A673 (cell line): Measurements from ENCODE around the gene CCL4. TPM values are rescaled to one million over a fixed set of nuclear protein-coding genes. Genes with fewer than 3 reads are reported as not detected.
"Not testable (repeated sequence)": the region's sequence is repeated elsewhere in the genome, so short reads cannot be mapped to it uniquely, and the experiment has no call there.

Experiments
- BruUV-seq: library from RNA; stranded (reverse); fragments of 400-500 nt; replicated peaks from 2 replicates; lab custom pipeline; 2021; lab: Mats Ljungman, UMichigan
- CTCF ChIA-PET: fragments of 300-600 bp; sonication (Branson Sonifier 250); formaldehyde crosslinking; loops from one replicate; lab custom pipeline; 2022; ENCODE audit warnings: antibody characterized with exemption; lab: Charles Lee
- POLR2A ChIA-PET: fragments of 300-600 bp; sonication (Branson Sonifier 250); formaldehyde crosslinking; loops from one replicate; lab custom pipeline; 2022; ENCODE audit warnings: antibody characterized with exemption; ENCODE audit not compliant: low non-redundant PET; lab: Charles Lee
- DNase-seq: peaks from one replicate; pipeline ENCODE4 v3.0.0-alpha.2; 2015; ENCODE audit warnings: low spot score
- H3K27ac ChIP-seq: fragments of 200-600 bp; sonication (generic); 2 replicates; pipeline ENCODE4 v1.5.1; 2016; ENCODE audit warnings: mixed run types, low read depth, mild to moderate bottlenecking, mixed read lengths, antibody characterized with exemption, low read length; ENCODE audit not compliant: poor library complexity, severe bottlenecking
- H3K27me3 ChIP-seq: fragments of 200-600 bp; sonication (generic); replicated peaks from 2 replicates; pipeline ENCODE4 v1.6.1; 2017; ENCODE audit warnings: mixed run types, low read depth, mild to moderate bottlenecking, mixed read lengths, antibody characterized with exemption, low read length; ENCODE audit not compliant: insufficient read depth, poor library complexity
- H3K36me3 ChIP-seq: fragments of 200-600 bp; sonication (generic); 2 replicates; pipeline ENCODE4 v1.6.1; 2016; ENCODE audit warnings: mixed run types, mild to moderate bottlenecking, mixed read lengths, antibody characterized with exemption, low read length; ENCODE audit not compliant: insufficient read depth, poor library complexity, severe bottlenecking
- H3K4me1 ChIP-seq: fragments of 200-600 bp; sonication (generic); 2 replicates; pipeline ENCODE4 v1.6.1; 2017; ENCODE audit warnings: mixed run types, mild to moderate bottlenecking, mixed read lengths, antibody characterized with exemption, low read length; ENCODE audit not compliant: insufficient read depth, poor library complexity, severe bottlenecking
- H3K4me3 ChIP-seq: fragments of 200-600 bp; sonication (generic); 2 replicates; pipeline ENCODE4 v1.5.1; 2016; ENCODE audit warnings: low read depth, mixed run types, mild to moderate bottlenecking, mixed read lengths, low read length; ENCODE audit not compliant: poor library complexity, severe bottlenecking
- H3K9me3 ChIP-seq: fragments of 200-600 bp; sonication (generic); 2 replicates; pipeline ENCODE4 v1.6.1; 2016; ENCODE audit warnings: mixed run types, low read depth, mild to moderate bottlenecking, mixed read lengths, antibody characterized with exemption, low read length; ENCODE audit not compliant: poor library complexity, severe bottlenecking
- CTCF ChIP-seq: fragments of 300-800, 200-600 bp; sonication (generic); conservative IDR thresholded peaks from 2 replicates; pipeline ENCODE4 v1.5.1; 2017; ENCODE audit warnings: low read depth, mild to moderate bottlenecking, antibody characterized with exemption, low read length, moderate library complexity, mixed read lengths
- EZH2 ChIP-seq: fragments of 200-600 bp; sonication (generic); IDR thresholded peaks from 2 replicates; pipeline ENCODE4 v1.6.1; 2017; ENCODE audit warnings: borderline replicate concordance, low read depth, mild to moderate bottlenecking, mixed read lengths, antibody characterized with exemption, low read length; ENCODE audit not compliant: poor library complexity, severe bottlenecking
- intact Hi-C: fragments of 100-400 bp; cut with micrococcal nuclease; formaldehyde crosslinking; loops from one replicate; pipeline ENCODE4 v1.10.0; 2022; ENCODE audit not compliant: unreplicated experiment
- total RNA-seq: library from RNA; stranded (reverse); gene quantifications from 2 replicates; pipeline ENCODE4 v1.2.3, GENCODE V29; 2021

Gene CCL4
- total RNA-seq, 1 experiment from 2014 or later, result not detected

DNA sequence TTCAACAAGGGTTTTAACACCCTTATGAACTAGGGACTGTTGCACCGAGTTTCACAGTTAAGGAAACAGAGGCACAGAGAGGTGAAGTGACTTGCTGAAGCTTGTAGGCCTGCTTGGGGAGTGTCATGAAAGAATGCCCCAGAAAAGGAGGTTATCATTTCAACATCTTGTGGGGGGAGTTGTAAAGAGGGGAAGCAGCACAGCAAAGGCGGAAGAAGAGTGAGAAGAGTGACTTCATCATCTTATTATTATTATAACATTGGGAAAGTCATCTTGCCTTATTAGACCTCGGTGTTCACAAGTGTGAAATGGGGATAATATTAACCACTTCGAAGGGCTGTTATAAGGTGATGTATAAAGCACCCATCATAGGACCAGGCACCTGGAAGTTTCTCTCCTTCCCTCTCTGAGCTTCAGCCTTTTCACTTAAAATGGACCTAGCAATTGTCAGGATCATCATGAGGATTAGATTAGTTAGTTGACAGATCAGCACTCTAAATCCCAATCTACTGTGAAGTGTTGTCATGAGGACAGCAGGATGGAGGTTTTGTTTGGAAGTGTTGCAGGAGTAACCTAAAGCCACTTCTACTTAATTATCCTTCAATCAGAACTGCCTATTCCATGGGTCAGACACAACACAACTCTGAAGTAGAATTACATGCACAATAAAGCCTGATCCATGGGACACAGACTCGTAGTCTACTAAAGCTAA is 2.3 kb downstream of the CCL4 start:
- H3K27me3 ChIP-seq, result no peaks in the 10 kb centered on the region
- H3K4me3 ChIP-seq, result no peak overlapping the region
- ChIA-PET CTCF (no interaction called here), POLR2A (no interaction called here)
- H3K4me1 ChIP-seq, result no peaks in the 10 kb centered on the region
- BruUV-seq, result no TSS peak
- no peaks in the 10 kb centered on the region for H3K36me3 ChIP-seq
- TF ChIP-seq CTCF (no peak), EZH2 (no peak)
- intact Hi-C loops, result no loop called here
- no peak for DNase-seq
- H3K27ac ChIP-seq, result no peak overlapping the region
- no peaks in the 10 kb centered on the region for H3K9me3 ChIP-seq

- intact Hi-C loops, result no loop called here
- no TSS peak for BruUV-seq
- CTCF ChIA-PET, result no interaction called here
- Histone ChIP-seq H3K4me1 (no peaks in the 10 kb centered on the region), H3K4me3 (no peak overlapping the region), H3K9me3 (no peaks in the 10 kb centered on the region), H3K36me3 (no peaks in the 10 kb centered on the region), H3K27ac (no peak overlapping the region), H3K27me3 (no peaks in the 10 kb centered on the region)
- DNase-seq, result no peak
- POLR2A ChIA-PET, result no interaction called here
- no peak for TF ChIP-seq EZH2
- TF ChIP-seq CTCF, result no peak
These were observed 2.8 kb downstream of the CCL4 start for GRCh38 chr17:36106493-36106835.

DNA sequence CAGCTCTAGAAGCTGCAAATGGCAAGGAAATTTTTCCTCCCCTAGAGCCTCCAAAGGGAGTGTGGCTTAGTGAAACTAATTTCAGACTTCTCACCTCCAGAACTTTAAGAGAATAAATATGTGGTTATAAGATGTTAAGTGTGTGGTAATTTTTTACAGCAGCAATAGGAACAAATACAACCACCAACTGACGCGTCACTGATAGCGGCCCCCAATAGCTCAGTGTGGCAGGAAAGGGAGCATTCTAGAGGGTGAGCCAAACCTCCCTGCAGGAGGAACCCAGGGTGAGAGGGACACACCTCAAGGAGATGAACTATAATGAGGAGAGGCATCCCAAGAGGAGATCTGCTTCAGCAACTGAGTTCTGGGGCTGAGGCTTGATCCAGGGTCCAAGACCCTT is 4.0 kb downstream of the CCL4 start:
- ChIA-PET CTCF (no interaction called here), POLR2A (no interaction called here)
- no TSS peak for BruUV-seq
- Histone ChIP-seq H3K4me3 (no peak overlapping the region), H3K36me3 (no peaks in the 10 kb centered on the region), H3K9me3 (no peaks in the 10 kb centered on the region), H3K27ac (no peak overlapping the region), H3K27me3 (no peaks in the 10 kb centered on the region), H3K4me1 (no peaks in the 10 kb centered on the region)
- intact Hi-C loops, result no loop called here
- no peak for DNase-seq
- TF ChIP-seq CTCF (no peak), EZH2 (no peak)

DNA sequence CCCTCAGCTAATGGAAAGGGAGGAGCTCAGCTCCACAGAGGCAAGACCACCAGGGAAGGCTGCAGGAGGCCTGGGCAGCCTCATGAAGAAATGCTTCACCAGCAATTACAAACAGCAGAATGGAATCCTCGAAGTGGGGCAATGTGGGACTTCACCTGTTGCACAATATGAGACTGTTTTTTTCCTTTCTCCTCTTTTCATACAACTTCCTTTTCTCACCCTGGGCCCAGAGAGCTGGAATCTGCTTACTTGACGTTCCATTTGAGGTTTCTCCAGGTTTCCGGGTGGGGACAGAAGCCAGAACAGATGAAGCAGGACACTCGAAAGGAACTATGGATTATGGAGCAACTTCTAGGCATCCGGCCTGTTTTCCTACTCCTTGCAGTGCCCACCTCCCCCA is 4.6 kb downstream of the CCL4 start:
- CTCF ChIA-PET, H3K36me3 ChIP-seq, intact Hi-C loops, H3K4me3 ChIP-seq, POLR2A ChIA-PET, BruUV-seq, DNase-seq, H3K9me3 ChIP-seq, H3K4me1 ChIP-seq, H3K27ac ChIP-seq, H3K27me3 ChIP-seq: not testable (repeated sequence)
